OCI-LY7 (cell line): ENCODE measurements around the gene TTC21A. TPM values are rescaled to one million over a fixed set of nuclear protein-coding genes. Genes with fewer than 3 reads are reported as not detected.

Experiments used
- BruUV-seq: library from RNA; stranded (reverse); fragments of 400-500 nt; replicated peaks from 2 replicates; lab custom pipeline; 2021; lab: Mats Ljungman, UMichigan
- CTCF ChIA-PET: fragments of 300-600 bp; sonication (Branson Sonifier 250); formaldehyde crosslinking; loops from one replicate; lab custom pipeline; 2022; ENCODE audit warnings: antibody characterized with exemption; ENCODE audit not compliant: unreplicated experiment; lab: Charles Lee
- POLR2A ChIA-PET: fragments of 300-600 bp; sonication (Branson Sonifier 250); formaldehyde crosslinking; loops from one replicate; lab custom pipeline; 2022; ENCODE audit warnings: antibody characterized with exemption; lab: Charles Lee
- DNase-seq: peaks from one replicate; pipeline ENCODE4 v3.0.0-alpha.2; 2015; ENCODE audit warnings: low spot score
- H2AFZ ChIP-seq: fragments of 200-600 bp; sonication (generic), shearing (Covaris generic); 2 replicates; pipeline ENCODE4 v1.6.1; 2014; ENCODE audit warnings: mild to moderate bottlenecking, antibody characterized with exemption, low read length, moderate library complexity
- H3K27ac ChIP-seq: fragments of 200-600 bp; sonication (generic); 2 replicates; pipeline ENCODE4 v1.5.1; 2014; ENCODE audit warnings: mixed run types, low read depth, mild to moderate bottlenecking, moderate library complexity, low read length, inconsistent platforms; ENCODE audit not compliant: poor library complexity, severe bottlenecking
- H3K36me3 ChIP-seq: fragments of 200-600 bp; sonication (generic); 2 replicates; pipeline ENCODE4 v1.6.1; 2014; ENCODE audit warnings: mild to moderate bottlenecking, antibody characterized with exemption, low read length, moderate library complexity, mixed read lengths; ENCODE audit not compliant: insufficient read depth
- H3K4me1 ChIP-seq: fragments of 200-600 bp; sonication (generic); 2 replicates; pipeline ENCODE4 v1.5.1; 2014; ENCODE audit warnings: mild to moderate bottlenecking, low read length; ENCODE audit not compliant: insufficient read depth, poor library complexity, severe bottlenecking
- H3K4me2 ChIP-seq: fragments of 200-600 bp; sonication (generic); 2 replicates; pipeline ENCODE4 v1.6.1; 2014; ENCODE audit warnings: mild to moderate bottlenecking, low read length
- H3K4me3 ChIP-seq: fragments of 200-600 bp; sonication (generic); 2 replicates; pipeline ENCODE4 v1.5.1; 2014; ENCODE audit warnings: mild to moderate bottlenecking, low read depth, low read length; ENCODE audit not compliant: poor library complexity, severe bottlenecking
- H3K79me2 ChIP-seq: fragments of 200-600 bp; sonication (generic); 2 replicates; pipeline ENCODE4 v1.6.1; 2016; ENCODE audit warnings: low read depth, mild to moderate bottlenecking, low read length, moderate library complexity, mixed read lengths; ENCODE audit not compliant: insufficient read depth
- H3K9me2 ChIP-seq: fragments of 200-600 bp; sonication (generic); 2 replicates; pipeline ENCODE4 v1.6.1; 2016; ENCODE audit warnings: mild to moderate bottlenecking, low read length, mixed read lengths; ENCODE audit not compliant: insufficient read depth
- H3K9me3 ChIP-seq: fragments of 200-600 bp; sonication (generic); 2 replicates; pipeline ENCODE4 v1.6.1; 2014; ENCODE audit warnings: mild to moderate bottlenecking, mixed run types, low read length, mixed read lengths
- H4K20me1 ChIP-seq: fragments of 200-600 bp; sonication (generic); 2 replicates; pipeline ENCODE4 v1.6.1; 2014; ENCODE audit warnings: mild to moderate bottlenecking, antibody characterized with exemption, low read length, moderate library complexity, mixed read lengths; ENCODE audit not compliant: insufficient read depth
- CTCF ChIP-seq: fragments of 200-600 bp; sonication (generic); conservative IDR thresholded peaks from 2 replicates; pipeline ENCODE4 v1.5.1; 2014; ENCODE audit warnings: mild to moderate bottlenecking, antibody characterized with exemption, low read length, moderate library complexity, mixed read lengths
- EZH2phosphoT487 ChIP-seq: fragments of 200-600 bp; sonication (generic); IDR thresholded peaks from 2 replicates; pipeline ENCODE4 v1.6.1; 2018; ENCODE audit warnings: low read depth, borderline replicate concordance, mild to moderate bottlenecking, mixed run types, antibody characterized with exemption, low read length, moderate library complexity, mixed read lengths
- intact Hi-C: fragments of 100-400 bp; cut with micrococcal nuclease; formaldehyde crosslinking; loops from one replicate; pipeline ENCODE4 v1.10.0; 2022; ENCODE audit not compliant: unreplicated experiment
- total RNA-seq, 2 experiments: library from RNA; depleted of rRNA in 1 of 2; stranded (reverse); fragments of >200 nt in 1 of 2; shearing (Covaris generic) in 1 of 2; gene quantifications; 2 replicates each; pipeline ENCODE4 v1.2.3, GENCODE V29; 2014 to 2022

The TTC21A gene
- total RNA-seq, 2 experiments from 2014 or later, result 12.8 to 27.1 TPM

GRCh38 chr3:39137991-39138803 lies 30.7 kb downstream of the TTC21A start:
- intact Hi-C loops, result no loop called here
- H3K36me3 ChIP-seq, result peaks cover 54% of the 10 kb centered on the region

DNA sequence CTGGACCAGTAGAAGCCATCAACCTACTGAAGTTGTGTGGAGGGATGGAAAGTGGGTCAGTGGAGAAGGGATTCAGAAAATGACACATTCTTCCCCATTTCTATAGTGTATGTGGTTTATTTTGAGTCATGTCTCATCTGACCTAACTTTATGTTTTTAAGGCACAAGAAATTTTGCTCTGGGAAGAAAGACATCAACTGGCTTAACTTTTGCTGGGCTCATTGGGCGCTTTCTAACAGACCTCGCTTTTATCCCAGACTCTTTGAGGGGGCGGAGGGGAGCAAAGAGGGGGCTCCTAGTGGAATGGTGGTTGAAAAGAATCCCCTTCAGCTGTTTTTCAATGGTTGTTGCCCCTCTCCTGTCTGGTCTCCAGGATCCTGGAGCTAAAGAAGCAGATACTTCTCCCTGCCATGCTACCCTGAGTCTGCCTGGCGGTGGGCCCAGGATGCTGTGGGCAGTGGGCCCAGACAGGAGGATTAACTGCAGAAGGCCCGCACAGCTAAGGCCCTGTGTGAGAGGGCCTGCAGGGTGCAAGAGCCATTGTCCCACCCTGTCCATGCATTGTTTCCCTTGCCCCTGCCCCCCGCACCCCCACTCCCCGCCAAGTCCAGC lies 31.4 kb downstream of the TTC21A start:
- TF ChIP-seq EZH2phosphoT487, result no peak
- H2AFZ ChIP-seq, result no peak overlapping the region
- H3K9me3 ChIP-seq, result no peaks in the 10 kb centered on the region
- no peaks in the 10 kb centered on the region for H4K20me1 ChIP-seq
- H3K36me3 ChIP-seq, result peaks cover 61% of the 10 kb centered on the region
- H3K27ac ChIP-seq, result no peak overlapping the region
- ChIA-PET POLR2A (no interaction called here), CTCF (no interaction called here)
- H3K4me1 ChIP-seq, result peaks cover 22% of the 10 kb centered on the region
- intact Hi-C loops, result no loop called here
- no peak overlapping the region for H3K4me2 ChIP-seq
- no peak for DNase-seq
- no peaks in the 10 kb centered on the region for H3K9me2 ChIP-seq
- no TSS peak for BruUV-seq
- H3K79me2 ChIP-seq, result no peaks in the 10 kb centered on the region
- no peak overlapping the region for H3K4me3 ChIP-seq

More at GRCh38 chr3:39137991-39138803, 30.7 kb downstream of the TTC21A start:
- no peak overlapping the region for H3K4me3 ChIP-seq
- no peak overlapping the region for H3K4me2 ChIP-seq
- BruUV-seq, result no TSS peak
- H3K27ac ChIP-seq, result no peak overlapping the region
- no peaks in the 10 kb centered on the region for H4K20me1 ChIP-seq
- no peak for TF ChIP-seq EZH2phosphoT487
- no peak for TF ChIP-seq CTCF
- ChIA-PET CTCF (no interaction called here), POLR2A (interaction anchor here (0.6 to 1.1 kb wide), 2 partner anchors 9 to 15 kb away, joined by 3 to 4 read pairs; no protein-coding TSS in a partner anchor)
- H3K4me1 ChIP-seq, result peaks cover 22% of the 10 kb centered on the region
- H3K9me3 ChIP-seq, result no peaks in the 10 kb centered on the region
- no peaks in the 10 kb centered on the region for H3K9me2 ChIP-seq
- no peak overlapping the region for H2AFZ ChIP-seq
- no peak for DNase-seq
- H3K79me2 ChIP-seq, result no peaks in the 10 kb centered on the region

DNA sequence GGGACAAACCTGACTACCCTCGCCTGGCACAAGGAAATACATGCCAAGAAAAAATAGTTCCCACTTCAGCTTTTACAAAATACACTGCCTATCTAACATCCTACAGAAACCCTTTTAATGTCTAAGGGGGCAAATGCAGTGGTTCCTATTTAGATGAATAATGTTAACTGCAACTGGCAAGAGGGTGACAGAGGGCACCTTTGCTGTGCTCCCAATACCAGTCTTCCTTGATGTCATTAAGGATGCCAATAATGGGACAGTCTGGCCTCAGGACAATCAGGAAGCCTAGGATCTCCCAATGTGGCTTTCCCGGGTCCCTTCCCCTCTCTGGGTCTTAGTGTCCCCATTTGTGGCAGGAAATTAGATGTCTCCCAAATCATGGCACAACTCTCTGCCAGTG lies 32.0 kb downstream of the TTC21A start:
- no peak for DNase-seq
- H2AFZ ChIP-seq, result no peak overlapping the region
- no peak overlapping the region for H3K4me2 ChIP-seq
- BruUV-seq, result no TSS peak
- no peak overlapping the region for H3K4me3 ChIP-seq
- no peaks in the 10 kb centered on the region for H3K9me3 ChIP-seq
- no peaks in the 10 kb centered on the region for H3K9me2 ChIP-seq
- ChIA-PET CTCF (no interaction called here), POLR2A (no interaction called here)
- no peak overlapping the region for H3K27ac ChIP-seq
- TF ChIP-seq CTCF (no peak), EZH2phosphoT487 (no peak)
- H4K20me1 ChIP-seq, result no peaks in the 10 kb centered on the region
- intact Hi-C loops, result no loop called here
- peaks cover 66% of the 10 kb centered on the region for H3K36me3 ChIP-seq
- H3K4me1 ChIP-seq, result peaks cover 22% of the 10 kb centered on the region
- H3K79me2 ChIP-seq, result no peaks in the 10 kb centered on the region
